Measurements from ENCODE around the gene MTOR. TPM values are rescaled to one million over a fixed set of nuclear protein-coding genes. Genes with fewer than 3 reads are reported as not detected.

Gene MTOR
- total and polyA plus RNA-seq, 9 donors = 11.7 to 32.4 (median 21.3) TPM

GRCh38 chr1:11266268-11267074 is 4.1 kb upstream of the MTOR start:
- DNase-seq = no peak
- intact Hi-C loops (cut with DNase I) = no loop called here

GRCh38 chr1:11256299-11256698 is 6.1 kb downstream of the MTOR start:
- DNase-seq = no peak
- 89% methylated on average over 1 of the region's 1 CpG for WGBS, 3 donors
- H3K27me3 ChIP-seq = no peaks in the 10 kb centered on the region
- no peak overlapping the region for H3K27ac ChIP-seq
- H3K4me3 ChIP-seq = no peak overlapping the region
- no peaks in the 10 kb centered on the region for H3K36me3 ChIP-seq
- TF ChIP-seq CTCF (IDR thresholded peaks at IDR 0.05) = no peak
- intact Hi-C loops (cut with DNase I) = no loop called here
- H3K4me1 ChIP-seq (ENCODE audit: insufficient read depth) = peaks cover 2% of the 10 kb centered on the region
- H3K9me3 ChIP-seq = no peaks in the 10 kb centered on the region

More at GRCh38 chr1:11266268-11267074, 4.1 kb upstream of the MTOR start:
- Histone ChIP-seq H3K9me3 (no peaks in the 10 kb centered on the region), H3K27me3 (no peaks in the 10 kb centered on the region), H3K4me1 (ENCODE audit: insufficient read depth) (no peaks in the 10 kb centered on the region), H3K36me3 (no peaks in the 10 kb centered on the region), H3K27ac (no peak overlapping the region), H3K4me3 (no peak overlapping the region)
- TF ChIP-seq POLR2A (IDR thresholded peaks at IDR 0.05) = no peak
- TF ChIP-seq EP300 (IDR thresholded peaks at IDR 0.05) = no peak
- no peak for TF ChIP-seq CTCF (IDR thresholded peaks at IDR 0.05)
- WGBS, 3 donors = 62 to 73% (median 63%) methylated on average over 12 of the region's 12 CpGs

GRCh38 chr1:11253226-11253625 is 9.1 kb downstream of the MTOR start:
- Histone ChIP-seq H3K9me3 (no peaks in the 10 kb centered on the region), H3K27ac (no peak overlapping the region), H3K27me3 (no peaks in the 10 kb centered on the region), H3K36me3 (no peaks in the 10 kb centered on the region), H3K4me3 (no peak overlapping the region), H3K4me1 (ENCODE audit: insufficient read depth) (no peaks in the 10 kb centered on the region)
- no peak for DNase-seq
- intact Hi-C loops (cut with DNase I) = no loop called here
- TF ChIP-seq EP300 (IDR thresholded peaks at IDR 0.05) (no peak), CTCF (IDR thresholded peaks at IDR 0.05) (no peak), POLR2A (IDR thresholded peaks at IDR 0.05) (no peak)
- 81 to 88% (median 85%) methylated on average over 8 of the region's 8 CpGs for WGBS, 3 donors

- TF ChIP-seq EP300 (IDR thresholded peaks at IDR 0.05) (no peak), POLR2A (IDR thresholded peaks at IDR 0.05) (no peak), CTCF (IDR thresholded peaks at IDR 0.05) (no peak)
- intact Hi-C loops (cut with DNase I) = no loop called here
Measured at GRCh38 chr1:11252538-11252937, 9.8 kb downstream of the MTOR start.

More at GRCh38 chr1:11252538-11252937, 9.8 kb downstream of the MTOR start:
- no peaks in the 10 kb centered on the region for H3K27me3 ChIP-seq
- no peaks in the 10 kb centered on the region for H3K4me1 ChIP-seq (ENCODE audit: insufficient read depth)
- no peak overlapping the region for H3K27ac ChIP-seq
- DNase-seq = no peak
- H3K9me3 ChIP-seq = no peaks in the 10 kb centered on the region
- H3K36me3 ChIP-seq = no peaks in the 10 kb centered on the region
- WGBS, 3 donors = 90 to 95% (median 94%) methylated on average over 8 of the region's 8 CpGs
- no peak overlapping the region for H3K4me3 ChIP-seq

Data from ovary (tissue), 9 donors.